Measurements from ENCODE around the gene MYBBP1A. TPM values are rescaled to one million over a fixed set of nuclear protein-coding genes. Genes with fewer than 3 reads are reported as not detected.

The MYBBP1A gene
- total RNA-seq, 1 experiment from 2014 or later = 130 TPM

- H3K4me1 ChIP-seq (ENCODE audit: control insufficient read depth in 1 of 2, insufficient read depth in 2 of 2, low read length in 2 of 2) = 0 out of 4 replicates have a peak, but pooled peaks cover 0 to 5% of the 10 kb centered on the region in 2 experiments
- H3K79me2 ChIP-seq (ENCODE audit: insufficient read depth, low read length) = no peaks in the 10 kb centered on the region
- no peak overlapping the region for H3K9ac ChIP-seq (ENCODE audit: low read length)
- H3K27me3 ChIP-seq (ENCODE audit: insufficient read depth, low read length) = no peaks in the 10 kb centered on the region
- no peak overlapping the region for H3K4me2 ChIP-seq (ENCODE audit: low read length)
- no peak overlapping the region for H3K27ac ChIP-seq (ENCODE audit: low read depth, low read length)
- CTCF ChIA-PET = no interaction called here
- intact Hi-C loops (cut with micrococcal nuclease) = no loop called here
- H4K20me1 ChIP-seq (ENCODE audit: insufficient read depth) = no peaks in the 10 kb centered on the region
- H3K4me3 ChIP-seq (replicated peaks in 1 of 2; ENCODE audit: low read depth in 1 of 2, low read length in 2 of 2) = no peak overlapping the region
- H3K9me2 ChIP-seq (ENCODE audit: insufficient read depth) = no peaks in the 10 kb centered on the region
- POLR2A ChIA-PET = interaction anchor here (0.7 kb wide), 1 partner anchor 97 kb away, joined by 3 read pairs; no protein-coding TSS in a partner anchor
- RAD21 ChIA-PET (ENCODE audit: low non-redundant PET in 1 of 2, low total read pairs in 2 of 2, uncharacterized antibody in 2 of 2, unreplicated experiment in 2 of 2) = no interaction called here
- H2AFZ ChIP-seq (ENCODE audit: low read depth, low read length, poor library complexity, severe bottlenecking) = no peak overlapping the region
- no TSS peak for BruUV-seq (replicated peaks)
- H3K9me3 ChIP-seq (ENCODE audit: control insufficient read depth in 1 of 2, insufficient read depth in 1 of 2, low read depth in 1 of 2, low read length in 2 of 2) = no peaks in the 10 kb centered on the region
- no peaks in the 10 kb centered on the region for H3K36me3 ChIP-seq (ENCODE audit: control insufficient read depth in 1 of 2, insufficient read depth in 2 of 2, low read length in 2 of 2)
- ATAC-seq (peak; percentile 34; the same call in 1 of the 2 replicates), DNase-seq (ENCODE audit: low read depth, low spot score) (no peak)
- TF ChIP-seq ATF3 (IDR thresholded peaks at IDR 0.05) (no peak), ZFX (IDR thresholded peaks at IDR 0.05) (no peak), JUND (IDR thresholded peaks at IDR 0.05) (no peak), YY1 (IDR thresholded peaks at IDR 0.05; ENCODE audit: extremely low read depth, insufficient replicate concordance, low read depth, low read length) (no peak), ELF1 (IDR thresholded peaks at IDR 0.05; ENCODE audit: borderline replicate concordance, low read depth) (no peak), EZH2 (IDR thresholded peaks at IDR 0.05) (no peak), EZH2phosphoT487 (IDR thresholded peaks at IDR 0.05; ENCODE audit: borderline replicate concordance) (no peak), RAD21 (IDR thresholded peaks at IDR 0.05; ENCODE audit: low read depth) (no peak), SP1 (IDR thresholded peaks at IDR 0.05; ENCODE audit: low read depth) (no peak), CBX3 (IDR thresholded peaks at IDR 0.05; ENCODE audit: low read depth) (no peak), SIN3A (IDR thresholded peaks at IDR 0.05; ENCODE audit: low read depth) (no peak), FOSL1 (IDR thresholded peaks at IDR 0.05; ENCODE audit: low read depth) (no peak), CTCF (IDR thresholded peaks at IDR 0.05 in 2 of 3, conservative IDR thresholded peaks at IDR 0.05 in 1 of 3; ENCODE audit: borderline replicate concordance in 1 of 3, insufficient read depth in 1 of 3, low read depth in 2 of 3, low read length in 2 of 3) (no peak), POLR2AphosphoS5 (IDR thresholded peaks at IDR 0.05; ENCODE audit: low read depth, low read length) (no peak)
- TF ChIP-seq, protein P1, sequence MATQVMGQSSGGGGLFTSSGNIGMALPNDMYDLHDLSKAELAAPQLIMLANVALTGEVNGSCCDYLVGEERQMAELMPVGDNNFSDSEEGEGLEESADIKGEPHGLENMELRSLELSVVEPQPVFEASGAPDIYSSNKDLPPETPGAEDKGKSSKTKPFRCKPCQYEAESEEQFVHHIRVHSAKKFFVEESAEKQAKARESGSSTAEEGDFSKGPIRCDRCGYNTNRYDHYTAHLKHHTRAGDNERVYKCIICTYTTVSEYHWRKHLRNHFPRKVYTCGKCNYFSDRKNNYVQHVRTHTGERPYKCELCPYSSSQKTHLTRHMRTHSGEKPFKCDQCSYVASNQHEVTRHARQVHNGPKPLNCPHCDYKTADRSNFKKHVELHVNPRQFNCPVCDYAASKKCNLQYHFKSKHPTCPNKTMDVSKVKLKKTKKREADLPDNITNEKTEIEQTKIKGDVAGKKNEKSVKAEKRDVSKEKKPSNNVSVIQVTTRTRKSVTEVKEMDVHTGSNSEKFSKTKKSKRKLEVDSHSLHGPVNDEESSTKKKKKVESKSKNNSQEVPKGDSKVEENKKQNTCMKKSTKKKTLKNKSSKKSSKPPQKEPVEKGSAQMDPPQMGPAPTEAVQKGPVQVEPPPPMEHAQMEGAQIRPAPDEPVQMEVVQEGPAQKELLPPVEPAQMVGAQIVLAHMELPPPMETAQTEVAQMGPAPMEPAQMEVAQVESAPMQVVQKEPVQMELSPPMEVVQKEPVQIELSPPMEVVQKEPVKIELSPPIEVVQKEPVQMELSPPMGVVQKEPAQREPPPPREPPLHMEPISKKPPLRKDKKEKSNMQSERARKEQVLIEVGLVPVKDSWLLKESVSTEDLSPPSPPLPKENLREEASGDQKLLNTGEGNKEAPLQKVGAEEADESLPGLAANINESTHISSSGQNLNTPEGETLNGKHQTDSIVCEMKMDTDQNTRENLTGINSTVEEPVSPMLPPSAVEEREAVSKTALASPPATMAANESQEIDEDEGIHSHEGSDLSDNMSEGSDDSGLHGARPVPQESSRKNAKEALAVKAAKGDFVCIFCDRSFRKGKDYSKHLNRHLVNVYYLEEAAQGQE (IDR thresholded peaks at IDR 0.05; ENCODE audit: low read depth) = no peak
These were observed 34.1 kb downstream of the MYBBP1A start for GRCh38 chr17:4520894-4521600.
